Mesenchymal stem cell (in vitro differentiated cells and primary cell): ENCODE measurements around the gene PPP1R9B.
A peak's percentile ranks its signal among the peaks of the same experiment; 100 is the strongest.

ENCODE experiments used
- DNase-seq: peaks from one replicate; pipeline ENCODE4 v3.0.0-alpha.2; 2013
- H2AFZ ChIP-seq: one replicate; pipeline ENCODE4 v1.6.1; 2013; ENCODE audit warnings: low read depth, mild to moderate bottlenecking, control low read depth, inconsistent platforms, low read length, moderate library complexity
- H2AK5ac ChIP-seq: 2 replicates; pipeline ENCODE4 v1.6.1; 2013; ENCODE audit warnings: low read length, moderate library complexity, mild to moderate bottlenecking, inconsistent platforms; ENCODE audit not compliant: severe bottlenecking
- H2BK120ac ChIP-seq: one replicate; pipeline ENCODE4 v1.6.1; 2013; ENCODE audit warnings: low read depth, mild to moderate bottlenecking, inconsistent platforms, low read length, moderate library complexity
- H2BK12ac ChIP-seq, 2 experiments: one replicate each; pipeline ENCODE4 v1.6.1; 2013; ENCODE audit warnings: inconsistent platforms in 2 of 2, low read length in 2 of 2, mild to moderate bottlenecking in 2 of 2, moderate library complexity in 2 of 2, control low read depth in 1 of 2
- H2BK15ac ChIP-seq: one replicate; pipeline ENCODE4 v1.6.1; 2013; ENCODE audit warnings: mild to moderate bottlenecking, low read depth, inconsistent platforms; ENCODE audit not compliant: poor library complexity, severe bottlenecking
- H2BK5ac ChIP-seq: 2 replicates; pipeline ENCODE4 v1.6.1; 2013; ENCODE audit warnings: low read depth, mild to moderate bottlenecking, low read length, control low read depth, inconsistent platforms; ENCODE audit not compliant: poor library complexity, severe bottlenecking
- H3K14ac ChIP-seq, 2 experiments: one replicate each; pipeline ENCODE4 v1.6.1; 2013; ENCODE audit warnings: inconsistent platforms in 2 of 2, low read length in 2 of 2, control low read depth in 1 of 2, mild to moderate bottlenecking in 1 of 2, moderate library complexity in 1 of 2
- H3K18ac ChIP-seq, 2 experiments: one replicate each; pipeline ENCODE4 v1.6.1; 2013; ENCODE audit warnings: inconsistent platforms in 2 of 2, low read length in 2 of 2, control low read depth in 1 of 2, low read depth in 1 of 2, mild to moderate bottlenecking in 1 of 2
- H3K23ac ChIP-seq, 2 experiments: one replicate each; pipeline ENCODE4 v1.6.1; 2013; ENCODE audit warnings: inconsistent platforms in 2 of 2, low read length in 2 of 2, mild to moderate bottlenecking in 2 of 2, moderate library complexity in 2 of 2, control low read depth in 1 of 2
- H3K27ac ChIP-seq: 2 replicates; pipeline ENCODE4 v1.5.1; 2013; ENCODE audit warnings: mild to moderate bottlenecking, moderate library complexity, low read length, control low read depth, inconsistent platforms; ENCODE audit not compliant: poor library complexity, severe bottlenecking
- H3K27me3 ChIP-seq, 2 experiments: 2 replicates each; pipeline versions ENCODE4 v1.6.1 to v1.7.0; 2013; ENCODE audit warnings: low read length in 2 of 2, mild to moderate bottlenecking in 2 of 2, moderate library complexity in 2 of 2, control low read depth in 1 of 2, inconsistent platforms in 1 of 2; ENCODE audit not compliant: control insufficient read depth in 1 of 2, insufficient read depth in 1 of 2
- H3K36me3 ChIP-seq, 2 experiments: 2 replicates each; pipeline versions ENCODE4 v1.6.1 to v1.7.0; 2013; ENCODE audit warnings: low read length in 2 of 2, control low read depth in 1 of 2, inconsistent platforms in 1 of 2, low read depth in 1 of 2, mild to moderate bottlenecking in 1 of 2; ENCODE audit not compliant: insufficient read depth in 2 of 2, control insufficient read depth in 1 of 2
- H3K4ac ChIP-seq, 2 experiments: one replicate each; pipeline ENCODE4 v1.6.1; 2013; ENCODE audit warnings: inconsistent platforms in 2 of 2, low read length in 2 of 2, mild to moderate bottlenecking in 2 of 2, moderate library complexity in 2 of 2, control low read depth in 1 of 2, low read depth in 1 of 2
- H3K4me1 ChIP-seq: 2 replicates; pipeline ENCODE4 v1.6.1; 2013; ENCODE audit warnings: low read depth, low read length, control low read depth; ENCODE audit not compliant: control insufficient read depth, insufficient read depth
- H3K4me2 ChIP-seq: 2 replicates; pipeline ENCODE4 v1.6.1; 2013; ENCODE audit warnings: low read length, mild to moderate bottlenecking, inconsistent platforms; ENCODE audit not compliant: poor library complexity, severe bottlenecking
- H3K4me3 ChIP-seq, 2 experiments: 2 replicates each; pipeline versions ENCODE4 v1.5.1 to v1.7.0; 2013; ENCODE audit warnings: low read length in 2 of 2, mild to moderate bottlenecking in 2 of 2, control low read depth in 1 of 2, low read depth in 1 of 2; ENCODE audit not compliant: insufficient read depth in 1 of 2
- H3K79me1 ChIP-seq: replicated peaks from 2 replicates; pipeline ENCODE4 v1.6.1; 2013; ENCODE audit warnings: mild to moderate bottlenecking, control low read depth, low read length, inconsistent platforms; ENCODE audit not compliant: poor library complexity, severe bottlenecking
- H3K9ac ChIP-seq: 2 replicates; pipeline ENCODE4 v1.7.0; 2013; ENCODE audit warnings: mild to moderate bottlenecking, low read length, moderate library complexity
- H3K9me3 ChIP-seq: 2 replicates; pipeline ENCODE4 v1.7.0; 2013; ENCODE audit warnings: mild to moderate bottlenecking, low read length; ENCODE audit not compliant: control insufficient read depth
- H4K8ac ChIP-seq: one replicate; pipeline ENCODE4 v1.6.1; 2013; ENCODE audit warnings: inconsistent platforms, mild to moderate bottlenecking, low read length, moderate library complexity
- H4K91ac ChIP-seq: one replicate; pipeline ENCODE4 v1.6.1; 2013; ENCODE audit warnings: mild to moderate bottlenecking, low read length, inconsistent platforms
- WGBS: methylation state at CpG from one replicate; pipeline ENCODE4 v1.1.7; 2013; ENCODE audit warnings: mixed read lengths; 5-methylcytosine and 5-hydroxymethylcytosine counted together

Gene PPP1R9B

GRCh38 chr17:50161911-50162288, 11.4 kb upstream of the PPP1R9B start:
- peak overlapping the region in 1 of 2 experiments; percentile 37 for H3K4ac ChIP-seq
- no peak overlapping the region for H2BK120ac ChIP-seq
- peak overlapping the region in 1 of 2 experiments; percentile 9 for H3K18ac ChIP-seq
- DNase-seq, result no peak
- H2BK12ac ChIP-seq, result peak overlapping the region in 1 of 2 experiments; percentile 59
- no peak overlapping the region for H2AFZ ChIP-seq
- no peaks in the 10 kb centered on the region for H3K27me3 ChIP-seq
- H4K91ac ChIP-seq, result peak overlapping the region; percentile 56
- H3K4me2 ChIP-seq, result peak overlapping the region; percentile 47
- H3K9me3 ChIP-seq, result no peaks in the 10 kb centered on the region
- peaks cover 12% of the 10 kb centered on the region for H3K4me1 ChIP-seq
- peak overlapping the region; percentile 37 for H2AK5ac ChIP-seq
- H2BK5ac ChIP-seq, result no peak overlapping the region
- no peak overlapping the region for H3K27ac ChIP-seq
- H3K79me1 ChIP-seq, result no peaks in the 10 kb centered on the region
- peak overlapping the region; percentile 74 for H4K8ac ChIP-seq
- H2BK15ac ChIP-seq, result no peak overlapping the region
- no peaks in the 10 kb centered on the region for H3K36me3 ChIP-seq
- 58% methylated on average over 16 of the region's 16 CpGs for WGBS
- peak overlapping the region; percentile 88 for H3K9ac ChIP-seq
- no peak overlapping the region for H3K23ac ChIP-seq
- H3K4me3 ChIP-seq, result peak overlapping the region in 1 of 2 experiments; percentile 89
- H3K14ac ChIP-seq, result no peak overlapping the region

DNA sequence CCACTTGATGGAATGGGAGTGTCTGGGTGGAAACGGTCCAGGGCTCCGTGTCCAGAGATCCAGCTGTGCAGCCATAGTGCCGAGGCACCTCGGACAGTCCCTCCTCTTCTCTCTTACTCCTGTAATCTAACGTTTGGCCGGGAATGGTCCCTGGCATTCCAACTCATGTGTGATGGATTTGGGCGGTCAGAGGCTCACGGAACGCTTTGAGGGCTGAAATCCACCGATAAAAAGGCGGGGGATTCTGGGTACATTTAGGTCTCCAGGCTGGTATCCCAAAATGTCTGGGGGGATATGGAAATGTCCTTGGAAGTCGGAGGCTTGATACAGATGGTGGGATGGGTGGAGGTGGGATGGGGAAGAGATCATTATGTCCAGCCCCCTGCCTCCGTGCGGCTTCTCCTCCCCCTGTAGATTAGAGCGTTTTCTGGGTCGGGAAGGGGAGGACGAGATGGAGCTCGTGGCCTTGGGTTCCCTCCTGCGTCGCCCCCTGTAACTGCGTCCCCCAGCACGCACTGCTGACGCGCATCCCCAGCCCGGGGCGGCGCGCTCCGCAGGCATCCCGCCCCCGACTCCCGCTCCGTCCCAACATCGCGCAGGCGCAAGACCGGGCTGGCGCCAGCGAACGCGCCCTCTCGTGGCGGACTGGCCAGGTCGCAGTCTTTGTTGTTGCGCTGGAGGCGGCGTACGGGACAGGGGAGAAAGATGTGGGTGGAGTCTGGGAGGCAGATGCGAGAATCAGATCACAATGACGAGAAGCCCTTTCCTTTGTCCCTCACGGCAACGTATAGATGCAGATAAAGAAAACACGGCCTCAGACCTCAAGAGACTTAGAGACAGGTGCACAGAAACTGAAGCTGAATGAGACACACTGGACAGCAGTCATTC, 10.8 kb upstream of the PPP1R9B start:
- Histone ChIP-seq H3K27me3 (no peaks in the 10 kb centered on the region), H3K4me1 (peaks cover 12% of the 10 kb centered on the region), H3K4me2 (peak overlapping the region; percentile 99), H3K4ac (peak overlapping the region in 1 of 2 experiments; percentile 38), H2BK15ac (peak overlapping the region; percentile 95), H3K79me1 (no peaks in the 10 kb centered on the region), H3K27ac (no peak overlapping the region), H2BK5ac (no peak overlapping the region), H3K36me3 (no peaks in the 10 kb centered on the region), H4K91ac (peak overlapping the region; percentile 92), H4K8ac (peak overlapping the region; percentile 91), H2AK5ac (peak overlapping the region; percentile 37), H3K23ac (no peak overlapping the region), H3K14ac (peak overlapping the region in 1 of 2 experiments; percentile 94), H2AFZ (peak overlapping the region; percentile 89), H3K9me3 (no peaks in the 10 kb centered on the region), H2BK120ac (peak overlapping the region; percentile 52), H3K18ac (peak overlapping the region; percentile 73 to 86), H2BK12ac (peak overlapping the region; percentile 45 to 59), H3K9ac (peak overlapping the region; percentile 88), H3K4me3 (peak overlapping the region; percentile 67 to 89)
- under 1% methylated on average over 49 of the region's 53 CpGs for WGBS
- peak; percentile 88 for DNase-seq

DNA sequence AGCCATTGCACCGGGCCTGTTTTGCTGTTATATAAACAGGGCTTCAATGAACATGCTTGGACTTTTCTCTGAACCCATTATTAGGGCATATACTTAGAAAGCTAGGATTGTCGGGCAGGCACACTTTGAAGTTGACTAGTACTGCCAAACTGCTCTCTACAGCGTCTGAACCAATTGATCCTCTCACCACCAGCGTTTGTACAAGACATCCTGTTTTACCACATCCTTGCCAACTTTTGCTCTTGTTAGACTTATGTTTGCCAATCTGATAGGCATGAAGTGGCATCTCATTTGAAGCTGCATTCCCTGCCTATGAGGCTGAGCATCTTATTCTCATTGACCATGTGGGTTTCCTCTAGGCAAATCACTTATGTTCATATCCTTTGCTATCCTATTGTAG, 7.4 kb upstream of the PPP1R9B start:
- Histone ChIP-seq H3K36me3 (no peaks in the 10 kb centered on the region), H3K79me1 (no peaks in the 10 kb centered on the region), H3K27ac (no peak overlapping the region), H4K91ac (no peak overlapping the region), H3K4me3 (no peak overlapping the region), H3K4me1 (peaks cover 15% of the 10 kb centered on the region), H3K4ac (no peak overlapping the region), H3K23ac (no peak overlapping the region), H3K18ac (no peak overlapping the region), H3K4me2 (no peak overlapping the region), H2BK15ac (no peak overlapping the region), H2AFZ (no peak overlapping the region), H4K8ac (no peak overlapping the region), H2AK5ac (no peak overlapping the region), H3K9me3 (no peaks in the 10 kb centered on the region), H3K14ac (no peak overlapping the region), H2BK120ac (no peak overlapping the region), H3K9ac (no peak overlapping the region), H2BK12ac (no peak overlapping the region), H2BK5ac (no peak overlapping the region), H3K27me3 (no peaks in the 10 kb centered on the region)
- DNase-seq, result no peak
- WGBS, result 89% methylated on average over 4 of the region's 4 CpGs

DNA sequence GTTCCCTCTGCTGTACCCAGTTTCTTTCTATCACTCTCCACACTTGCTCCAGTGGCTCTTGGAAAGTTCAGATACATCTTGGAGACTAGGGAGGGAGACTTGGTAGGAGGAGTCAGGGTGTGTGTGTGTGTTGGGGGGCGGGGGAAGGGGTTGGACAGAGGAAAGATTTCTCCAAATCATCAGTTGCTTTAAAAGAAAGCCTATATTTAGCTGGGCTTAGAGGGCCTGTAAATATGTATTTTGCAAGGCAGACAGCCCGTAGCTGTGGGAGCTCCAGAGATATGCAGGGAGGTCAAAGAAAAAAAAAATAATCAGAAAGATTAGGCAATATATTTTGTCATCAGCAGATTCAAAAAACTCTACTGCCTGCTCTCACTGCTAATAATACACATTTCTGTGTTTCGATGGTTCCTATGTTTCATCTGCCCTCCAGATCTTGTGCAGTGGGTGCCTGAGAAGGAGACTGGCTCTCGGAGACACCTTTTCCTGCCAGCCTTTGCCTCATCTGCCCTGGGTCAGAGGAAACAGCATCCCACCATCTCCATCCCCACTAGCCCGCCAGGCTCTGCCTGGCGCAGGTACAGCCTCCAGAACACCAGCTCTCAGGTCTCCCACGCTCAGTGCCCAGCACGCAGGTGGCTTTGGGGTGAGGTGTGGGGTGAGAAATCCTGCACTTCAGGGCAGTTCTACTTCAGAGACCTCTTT, 4.8 kb upstream of the PPP1R9B start:
- no peaks in the 10 kb centered on the region for H3K79me1 ChIP-seq

More for the DNA sequence above, 4.8 kb upstream of the PPP1R9B start:
- peak; percentile 50 for DNase-seq
- Histone ChIP-seq H2AFZ (peak overlapping the region; percentile 47), H3K9ac (peak overlapping the region; percentile 86), H3K36me3 (no peaks in the 10 kb centered on the region), H4K91ac (peak overlapping the region; percentile 82), H3K18ac (peak overlapping the region; percentile 41 to 58), H3K23ac (no peak overlapping the region), H3K27ac (no peak overlapping the region), H2BK120ac (no peak overlapping the region), H3K4me2 (no peak overlapping the region), H3K14ac (peak overlapping the region in 1 of 2 experiments; percentile 66), H3K27me3 (no peaks in the 10 kb centered on the region), H3K4me3 (peak overlapping the region in 1 of 2 experiments; percentile 56), H4K8ac (peak overlapping the region; percentile 84), H2BK5ac (no peak overlapping the region), H2BK15ac (no peak overlapping the region), H3K9me3 (no peaks in the 10 kb centered on the region), H2BK12ac (peak overlapping the region; percentile 77 to 95), H3K4ac (peak overlapping the region; percentile 13 to 76), H2AK5ac (no peak overlapping the region), H3K4me1 (peaks cover 13% of the 10 kb centered on the region)
- WGBS, result 90% methylated on average over 3 of the region's 8 CpGs
